Caco-2 (cell line): ENCODE results near the gene NFKB1. TPM values are rescaled to one million over a fixed set of nuclear protein-coding genes. Genes with fewer than 3 reads are reported as not detected.

ENCODE experiments used
- BruUV-seq: library from RNA; stranded (reverse); fragments of 400-500 nt; replicated peaks from 2 replicates; lab custom pipeline; 2021; lab: Mats Ljungman, UMichigan
- CTCF ChIA-PET: fragments of 300-600 bp; sonication (Branson Sonifier 250); formaldehyde crosslinking; loops from one replicate; lab custom pipeline; 2022; ENCODE audit warnings: antibody characterized with exemption; lab: Charles Lee
- POLR2A ChIA-PET: fragments of 300-600 bp; sonication (Branson Sonifier 250); formaldehyde crosslinking; loops from one replicate; lab custom pipeline; 2022; ENCODE audit warnings: antibody characterized with exemption; lab: Charles Lee
- DNase-seq, 2 experiments: peaks; one replicate each; pipeline versions ENCODE4 v3.0.0 to v3.0.0-alpha.2; 2020 to 2022
- H3K27me3 ChIP-seq: replicated peaks from 2 replicates; pipeline ENCODE4 v1.6.0; 2011; ENCODE audit warnings: low read length; ENCODE audit not compliant: control insufficient read depth, insufficient read depth
- H3K36me3 ChIP-seq: 2 replicates; pipeline ENCODE4 v1.5.1; 2011; ENCODE audit warnings: low read length; ENCODE audit not compliant: control insufficient read depth, insufficient read depth
- H3K4me1 ChIP-seq: fragments of 250-450 bp; sonication (Bioruptor Pico); 2 replicates; pipeline ENCODE4 v1.5.1; 2020; ENCODE audit warnings: mild to moderate bottlenecking
- H3K4me3 ChIP-seq: 2 replicates; pipeline ENCODE4 v1.5.1; 2011; ENCODE audit warnings: low read depth, mild to moderate bottlenecking, control low read depth, low read length
- H3K9me3 ChIP-seq: fragments of 250-450 bp; sonication (Bioruptor Pico); 2 replicates; pipeline ENCODE4 v1.5.1; 2020; ENCODE audit warnings: mild to moderate bottlenecking, moderate library complexity
- H3K27ac Mint-ChIP-seq: one replicate; pipeline ENCODE4 v1.8.0; 2022; ENCODE audit warnings: mixed read lengths; ENCODE audit not compliant: unreplicated experiment
- H3K27me3 Mint-ChIP-seq: one replicate; pipeline ENCODE4 v1.8.0; 2022; ENCODE audit warnings: mixed read lengths; ENCODE audit not compliant: insufficient read depth, unreplicated experiment
- H3K36me3 Mint-ChIP-seq: one replicate; pipeline ENCODE4 v1.8.0; 2022; ENCODE audit warnings: mild to moderate bottlenecking, mixed read lengths; ENCODE audit not compliant: insufficient read depth, unreplicated experiment
- H3K4me1 Mint-ChIP-seq: one replicate; pipeline ENCODE4 v1.8.0; 2022; ENCODE audit warnings: low read depth, mixed read lengths; ENCODE audit not compliant: unreplicated experiment
- H3K4me3 Mint-ChIP-seq: one replicate; pipeline ENCODE4 v1.8.0; 2022; ENCODE audit warnings: mild to moderate bottlenecking, moderate library complexity, mixed read lengths; ENCODE audit not compliant: unreplicated experiment
- H3K9me3 Mint-ChIP-seq: one replicate; pipeline ENCODE4 v1.8.0; 2022; ENCODE audit warnings: mixed read lengths; ENCODE audit not compliant: unreplicated experiment
- CTCF ChIP-seq, 2 experiments: fragments of 200-600 bp in 1 of 2; IDR thresholded peaks; 1 replicate in 1 of 2; 2 replicates in 1 of 2; pipeline versions ENCODE4 v1.5.1 to v1.8.0; 2011 to 2022; ENCODE audit warnings: antibody characterized with exemption in 1 of 2, control low read depth in 1 of 2, inconsistent platforms in 1 of 2, low read depth in 1 of 2, low read length in 1 of 2, mild to moderate bottlenecking in 1 of 2, moderate library complexity in 1 of 2; ENCODE audit not compliant: insufficient read depth in 1 of 2, severe bottlenecking in 1 of 2, unreplicated experiment in 1 of 2
- intact Hi-C: fragments of 100-400 bp; cut with micrococcal nuclease; formaldehyde crosslinking; loops from one replicate; pipeline ENCODE4 v1.10.0; 2022; ENCODE audit not compliant: unreplicated experiment
- total RNA-seq: library from RNA; stranded (reverse); gene quantifications from 2 replicates; pipeline ENCODE4 v1.2.3, GENCODE V29; 2022

The NFKB1 gene
- total RNA-seq, 1 experiment from 2014 or later = 33.0 TPM

- H3K4me3 ChIP-seq = no peak overlapping the region
- no peaks in the 10 kb centered on the region for H3K4me1 ChIP-seq
- no peaks in the 10 kb centered on the region for H3K27me3 Mint-ChIP-seq
- no peaks in the 10 kb centered on the region for H3K9me3 ChIP-seq
- intact Hi-C loops = no loop called here
- no peak overlapping the region for H3K4me3 Mint-ChIP-seq
- ChIA-PET POLR2A (no interaction called here), CTCF (no interaction called here)
- no peak for TF ChIP-seq CTCF (IDR thresholded peaks at IDR 0.05; ENCODE audit: insufficient read depth in 1 of 2, low read depth in 1 of 2, low read length in 1 of 2, severe bottlenecking in 1 of 2, unreplicated experiment in 1 of 2)
- no peak overlapping the region for H3K27ac Mint-ChIP-seq
- H3K9me3 Mint-ChIP-seq = no peaks in the 10 kb centered on the region
- H3K4me1 Mint-ChIP-seq = no peaks in the 10 kb centered on the region
- no TSS peak for BruUV-seq
- H3K36me3 Mint-ChIP-seq = peaks cover 23% of the 10 kb centered on the region
- H3K36me3 ChIP-seq = peaks cover 3% of the 10 kb centered on the region
- no peak for DNase-seq
- H3K27me3 ChIP-seq = no peaks in the 10 kb centered on the region
These were observed 105.8 kb downstream of the NFKB1 start for GRCh38 chr4:102606846-102607450.

- CTCF ChIA-PET = interaction anchor here (0.9 kb wide), 1 partner anchor 108 kb away, joined by 3 read pairs; no protein-coding TSS in a partner anchor
These were observed 107.0 kb downstream of the NFKB1 start for GRCh38 chr4:102608190-102608589.

GRCh38 chr4:102610007-102610406, 108.8 kb downstream of the NFKB1 start:
- peaks cover 3% of the 10 kb centered on the region for H3K36me3 ChIP-seq
- H3K4me1 ChIP-seq = no peaks in the 10 kb centered on the region
- Mint-ChIP-seq H3K9me3 (no peaks in the 10 kb centered on the region), H3K4me3 (no peak overlapping the region), H3K36me3 (peaks cover 37% of the 10 kb centered on the region), H3K27me3 (no peaks in the 10 kb centered on the region), H3K4me1 (no peaks in the 10 kb centered on the region), H3K27ac (no peak overlapping the region)
- no peak overlapping the region for H3K4me3 ChIP-seq
- ChIA-PET POLR2A (no interaction called here), CTCF (interaction anchor here (1.9 kb wide), 1 partner anchor 11 kb away, joined by 7 read pairs; no protein-coding TSS in a partner anchor)
- H3K27me3 ChIP-seq = no peaks in the 10 kb centered on the region
- intact Hi-C loops = no loop called here
- peak in 1 of 2 experiments; percentile 29 for TF ChIP-seq CTCF (IDR thresholded peaks at IDR 0.05; ENCODE audit: insufficient read depth in 1 of 2, low read depth in 1 of 2, low read length in 1 of 2, severe bottlenecking in 1 of 2, unreplicated experiment in 1 of 2)
- no peaks in the 10 kb centered on the region for H3K9me3 ChIP-seq
- DNase-seq = peak in 1 of 2 experiments; percentile 17
- BruUV-seq = no TSS peak

More at GRCh38 chr4:102608190-102608589, 107.0 kb downstream of the NFKB1 start:
- no peak for DNase-seq
- no peak for TF ChIP-seq CTCF (IDR thresholded peaks at IDR 0.05; ENCODE audit: insufficient read depth in 1 of 2, low read depth in 1 of 2, low read length in 1 of 2, severe bottlenecking in 1 of 2, unreplicated experiment in 1 of 2)
- POLR2A ChIA-PET = no interaction called here
- Mint-ChIP-seq H3K27ac (no peak overlapping the region), H3K4me3 (no peak overlapping the region), H3K36me3 (peaks cover 31% of the 10 kb centered on the region), H3K4me1 (no peaks in the 10 kb centered on the region), H3K9me3 (no peaks in the 10 kb centered on the region), H3K27me3 (no peaks in the 10 kb centered on the region)
- no peak overlapping the region for H3K4me3 ChIP-seq
- BruUV-seq = no TSS peak
- peaks cover 3% of the 10 kb centered on the region for H3K36me3 ChIP-seq
- H3K4me1 ChIP-seq = no peaks in the 10 kb centered on the region
- H3K27me3 ChIP-seq = no peaks in the 10 kb centered on the region
- intact Hi-C loops = no loop called here
- no peaks in the 10 kb centered on the region for H3K9me3 ChIP-seq
